Stimulated activated CD4-positive, alpha-beta T cell treated with anti-CD3 and anti-CD28 coated beads, Interleukin-1b, Interleukin-23, amount 100 ng/mL, for 4 hours (primary cell): Measurements from ENCODE around the gene ENDOD1.
"Not testable (repeated sequence)": the region's sequence is repeated elsewhere in the genome, so short reads cannot be mapped to it uniquely, and the experiment has no call there.

Source experiments
- DNase-seq, 2 donors: peaks; one replicate each; pipeline ENCODE4 v3.0.0-alpha.2; 2020; ENCODE audit warnings: low read depth in 2 of 2

Gene ENDOD1

GRCh38 chr11:95089620-95090542, at the start of gene ENDOD1:
TSS of gene ENDOD1 (plus strand) at chr11:95089846. CDS start at chr11:95089928, 82 bp downstream.
- DNase-seq = peak; percentile 74 to 79

GRCh38 chr11:95042239-95042638, 47.4 kb upstream of the ENDOD1 start:
- DNase-seq = no peak

GRCh38 chr11:95042906-95043305, 46.7 kb upstream of the ENDOD1 start:
- no peak for DNase-seq

GRCh38 chr11:95044010-95044409, 45.6 kb upstream of the ENDOD1 start:
- DNase-seq = no peak

GRCh38 chr11:95045812-95046211, 43.8 kb upstream of the ENDOD1 start:
- no peak for DNase-seq

DNA sequence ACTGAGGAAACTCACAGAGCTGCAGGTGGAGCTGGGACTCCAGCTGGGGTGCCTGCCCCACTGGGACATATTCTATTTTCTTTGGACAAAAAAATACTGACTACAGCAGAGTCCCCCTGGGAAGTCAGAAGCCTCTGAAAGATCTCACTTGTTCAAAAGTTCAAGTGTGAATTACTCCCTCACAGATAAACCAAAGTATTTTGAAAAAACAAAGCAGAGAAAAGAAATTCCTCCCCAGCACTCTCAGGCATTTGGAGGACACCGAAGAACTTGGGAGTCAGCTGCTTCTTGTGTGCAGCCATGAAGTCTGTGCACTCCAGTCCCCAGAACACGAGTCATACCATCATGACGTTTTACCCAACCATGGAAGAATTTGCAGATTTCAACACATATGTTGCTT, 40.5 kb upstream of the ENDOD1 start, which contains the start of gene KDM4F:
Gene KDM4F, plus strand, starts transcription at position 301 of the 400 bp plus-strand sequence.
- not testable (repeated sequence) for DNase-seq

DNA sequence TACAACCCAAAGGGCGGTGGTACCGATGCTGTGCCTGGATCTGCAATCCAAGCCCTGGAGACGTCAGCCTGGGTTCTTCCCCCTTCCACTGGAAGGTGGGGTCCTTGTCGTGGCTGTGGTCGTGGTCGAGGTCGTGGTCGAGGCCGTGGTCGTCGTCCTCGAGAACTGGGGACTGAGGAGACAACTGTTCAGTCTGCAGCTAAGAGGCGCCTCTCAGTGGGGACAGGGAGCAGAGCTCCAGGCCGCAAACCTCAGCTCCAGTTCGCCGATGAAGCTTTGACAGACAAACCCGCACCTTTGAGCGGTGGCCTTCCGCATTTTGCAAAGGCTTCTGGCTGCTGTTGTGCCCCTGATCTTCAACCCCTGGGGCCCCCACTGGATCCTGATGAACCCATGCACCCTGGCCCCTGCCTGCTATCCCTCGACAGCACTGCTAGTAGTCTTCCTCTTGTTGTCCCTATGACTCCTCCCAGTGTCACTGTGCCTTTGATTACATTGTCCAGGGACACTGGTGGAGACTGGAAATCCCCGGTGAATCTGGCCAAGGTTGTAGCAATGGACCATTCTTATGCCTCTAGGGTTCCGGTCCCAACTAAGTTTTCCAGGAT, 38.9 kb upstream of the ENDOD1 start:
- DNase-seq = no peak

DNA sequence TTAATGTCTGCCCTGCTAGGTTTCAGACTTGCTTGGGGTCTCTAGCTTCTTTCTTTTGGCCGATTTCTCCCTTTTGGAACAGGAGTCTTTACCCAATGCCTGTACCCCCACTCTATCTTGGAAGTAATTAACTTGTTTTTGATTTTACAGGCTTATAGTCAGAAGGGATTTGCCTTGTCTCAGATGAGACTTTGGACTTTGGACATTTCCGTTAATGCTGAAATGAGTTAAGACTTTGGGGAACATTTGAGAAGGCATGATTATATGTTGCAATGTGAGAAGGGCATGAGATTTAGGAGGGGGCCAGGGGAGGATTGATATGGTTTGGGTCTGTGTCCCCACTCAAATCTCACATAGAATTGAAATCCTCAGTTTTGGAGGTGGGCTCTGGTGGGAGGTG, 35.3 kb upstream of the ENDOD1 start:
- DNase-seq = no peak

GRCh38 chr11:95055283-95055897, 34.3 kb upstream of the ENDOD1 start:
- no peak for DNase-seq

DNA sequence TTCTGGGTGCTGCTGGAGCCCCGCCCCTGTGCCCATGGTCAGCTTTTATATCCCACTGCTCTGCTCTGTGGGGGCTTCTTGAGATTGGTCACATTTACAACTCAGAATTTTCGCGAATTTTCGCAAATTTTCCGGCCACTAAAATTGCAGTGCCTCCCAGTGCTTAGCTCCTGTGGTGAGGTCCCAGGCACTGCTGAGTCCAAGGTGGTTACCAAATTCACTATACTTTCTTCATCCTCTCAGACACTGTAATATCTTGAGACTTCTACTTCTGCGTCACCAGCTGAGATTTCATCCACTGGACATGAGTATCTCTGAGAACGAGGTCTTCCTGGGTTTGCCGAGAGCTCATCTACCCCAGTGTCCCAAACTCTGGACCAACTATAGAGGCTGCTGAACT, 31.7 kb upstream of the ENDOD1 start:
- no peak for DNase-seq

- no peak for DNase-seq
Measured at GRCh38 chr11:95058621-95059020, 31.0 kb upstream of the ENDOD1 start.

DNA sequence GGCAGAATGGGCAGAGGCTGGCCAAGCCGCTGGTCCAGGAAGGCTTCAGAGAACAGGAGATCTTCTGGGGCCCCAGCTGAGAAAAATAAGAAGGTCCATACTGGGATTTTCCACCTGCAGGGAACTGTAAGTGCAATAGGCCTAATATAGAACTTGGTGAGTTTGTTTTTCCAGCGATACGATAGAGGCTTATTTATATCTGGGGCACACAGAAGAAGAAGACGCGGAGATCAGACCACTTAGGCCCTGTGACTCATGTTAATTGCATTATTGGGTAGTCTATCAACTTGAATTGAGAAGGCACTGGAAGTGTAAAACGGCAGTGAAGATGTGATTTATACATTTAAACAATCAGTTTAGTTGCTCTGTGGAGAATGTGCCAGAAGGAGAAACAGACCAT, 30.6 kb upstream of the ENDOD1 start:
- no peak for DNase-seq

- DNase-seq = no peak
Measured at GRCh38 chr11:95065336-95065735, 24.3 kb upstream of the ENDOD1 start.

- DNase-seq = no peak
Measured at GRCh38 chr11:95066716-95067038, 23.0 kb upstream of the ENDOD1 start, which contains the start of gene SRSF8. TSS of gene SRSF8 (plus strand) at chr11:95066919. CDS start at chr11:95067227, 308 bp downstream.

DNA sequence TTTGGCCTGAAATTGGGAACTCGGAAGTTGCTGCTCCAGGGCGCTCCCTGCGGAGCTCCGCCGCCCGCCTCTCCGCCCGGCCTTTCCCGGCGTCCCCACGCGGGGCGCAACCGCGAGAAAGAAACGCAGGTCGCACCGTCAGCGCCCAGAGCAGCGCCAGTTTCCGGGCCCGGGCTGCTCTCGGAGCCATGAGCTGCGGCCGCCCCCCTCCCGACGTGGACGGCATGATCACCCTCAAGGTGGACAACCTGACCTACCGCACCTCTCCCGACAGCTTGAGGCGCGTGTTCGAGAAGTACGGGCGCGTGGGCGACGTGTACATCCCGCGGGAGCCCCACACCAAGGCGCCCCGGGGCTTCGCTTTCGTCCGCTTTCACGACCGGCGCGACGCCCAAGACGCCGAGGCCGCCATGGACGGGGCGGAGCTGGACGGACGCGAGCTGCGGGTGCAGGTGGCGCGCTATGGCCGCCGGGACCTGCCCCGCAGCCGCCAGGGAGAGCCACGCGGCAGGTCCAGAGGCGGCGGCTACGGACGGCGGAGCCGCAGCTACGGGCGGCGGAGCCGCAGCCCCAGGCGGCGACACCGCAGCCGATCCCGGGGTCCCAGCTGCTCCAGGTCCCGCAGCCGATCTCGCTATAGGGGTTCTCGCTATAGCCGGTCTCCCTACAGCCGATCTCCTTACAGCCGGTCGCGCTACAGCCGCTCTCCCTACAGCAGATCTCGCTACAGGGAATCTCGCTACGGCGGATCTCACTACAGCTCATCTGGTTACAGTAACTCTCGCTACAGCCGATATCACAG, 22.4 kb upstream of the ENDOD1 start:
- DNase-seq = peak; percentile 59 to 67

DNA sequence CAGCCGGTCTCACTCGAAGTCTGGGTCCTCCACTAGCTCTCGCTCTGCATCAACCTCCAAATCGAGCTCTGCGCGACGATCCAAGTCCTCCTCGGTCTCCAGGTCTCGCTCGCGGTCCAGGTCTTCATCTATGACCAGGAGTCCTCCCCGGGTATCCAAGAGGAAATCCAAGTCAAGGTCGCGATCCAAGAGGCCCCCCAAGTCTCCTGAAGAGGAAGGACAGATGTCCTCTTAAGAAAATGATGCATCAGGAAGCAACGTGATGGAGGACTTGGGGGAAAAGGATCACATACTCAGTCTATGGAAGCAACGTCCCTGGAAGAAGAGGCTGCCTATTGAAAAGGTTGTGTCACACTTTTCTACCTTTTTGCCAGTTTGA, 21.8 kb upstream of the ENDOD1 start:
- no peak for DNase-seq

GRCh38 chr11:95068549-95068948, 21.1 kb upstream of the ENDOD1 start:
- no peak for DNase-seq

DNA sequence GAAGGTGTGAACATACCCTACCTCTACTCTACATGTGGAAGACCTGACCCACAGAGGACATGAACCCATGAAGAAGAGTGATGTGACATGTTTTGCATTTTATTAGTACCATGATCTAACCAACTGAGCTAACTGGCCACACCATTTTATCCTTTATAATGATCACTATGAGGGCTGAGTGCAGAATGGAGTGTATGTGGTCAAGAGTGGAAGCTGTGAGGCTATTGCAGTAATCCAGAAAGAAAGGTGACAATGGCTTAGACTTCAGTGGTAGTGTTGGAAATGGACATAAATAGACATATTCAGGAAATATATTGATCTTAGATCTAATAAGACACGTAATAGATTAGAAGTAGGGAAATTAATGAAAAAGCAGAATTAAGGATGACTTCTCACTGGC, 19.2 kb upstream of the ENDOD1 start:
- no peak for DNase-seq

- DNase-seq = no peak
Measured at GRCh38 chr11:95072948-95073347, 16.7 kb upstream of the ENDOD1 start.

DNA sequence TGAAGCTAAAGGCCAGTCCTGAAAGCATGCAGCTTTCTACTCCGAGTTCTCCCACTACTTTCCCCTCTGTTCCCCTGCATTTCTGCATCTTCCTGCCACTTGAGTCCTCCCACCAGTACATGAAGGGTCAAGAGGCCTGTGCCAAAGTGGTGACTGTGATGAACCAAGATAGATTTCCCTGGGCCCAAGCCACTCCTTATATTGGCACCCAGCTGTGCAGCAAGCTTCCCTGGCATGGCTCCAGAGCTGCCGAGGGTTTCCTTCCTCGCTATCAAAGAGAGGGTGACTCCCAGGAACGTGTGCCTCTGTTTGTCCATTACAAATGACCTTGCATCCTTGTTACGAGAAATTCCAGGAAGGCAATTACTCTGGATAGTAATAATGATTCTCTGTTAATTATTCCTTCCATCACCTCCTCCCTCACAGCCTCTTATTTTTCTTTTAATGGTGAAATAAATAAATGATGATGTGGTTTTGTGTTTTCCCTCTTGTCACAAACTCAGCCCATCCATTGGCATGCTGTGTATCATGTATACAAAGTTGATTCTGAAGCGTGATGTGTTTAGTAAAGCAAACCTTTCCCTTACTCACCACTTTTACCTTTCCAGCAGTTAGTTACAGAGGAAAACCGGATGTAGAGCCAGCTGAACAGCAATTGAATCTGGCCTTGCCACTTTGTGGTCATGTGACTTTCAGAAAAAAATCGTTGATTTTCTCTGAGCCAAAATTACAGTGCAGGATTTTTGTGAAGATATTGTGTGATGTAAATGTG, 14.7 kb upstream of the ENDOD1 start:
- no peak for DNase-seq

DNA sequence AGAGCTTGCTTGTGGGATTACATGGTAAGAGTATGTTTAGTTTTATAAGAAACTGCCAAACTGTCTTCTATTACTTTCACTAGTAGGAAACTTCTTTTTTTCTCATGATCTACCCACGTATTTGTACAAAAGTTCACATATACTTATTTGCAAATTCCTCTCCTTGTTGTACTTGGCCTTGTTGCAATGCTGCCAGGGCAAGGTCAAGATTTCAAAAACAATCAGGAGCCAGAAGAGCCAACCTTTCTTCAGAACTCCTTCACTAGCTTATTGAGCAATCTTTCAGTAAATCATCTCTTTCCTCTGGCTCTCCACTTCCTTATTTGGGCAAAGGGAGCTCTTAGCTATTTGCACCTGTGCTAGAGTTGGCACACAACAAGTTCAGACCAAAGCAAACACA, 13.2 kb upstream of the ENDOD1 start:
- DNase-seq = no peak
